NCI-H748 (cell line): ENCODE measurements around the gene ESYT2.

ENCODE experiments used
- DNase-seq: peaks from one replicate; lab custom pipeline; 2025; ENCODE audit not compliant: unreplicated experiment; lab: John Stamatoyannopoulos, UW

The ESYT2 gene

DNA sequence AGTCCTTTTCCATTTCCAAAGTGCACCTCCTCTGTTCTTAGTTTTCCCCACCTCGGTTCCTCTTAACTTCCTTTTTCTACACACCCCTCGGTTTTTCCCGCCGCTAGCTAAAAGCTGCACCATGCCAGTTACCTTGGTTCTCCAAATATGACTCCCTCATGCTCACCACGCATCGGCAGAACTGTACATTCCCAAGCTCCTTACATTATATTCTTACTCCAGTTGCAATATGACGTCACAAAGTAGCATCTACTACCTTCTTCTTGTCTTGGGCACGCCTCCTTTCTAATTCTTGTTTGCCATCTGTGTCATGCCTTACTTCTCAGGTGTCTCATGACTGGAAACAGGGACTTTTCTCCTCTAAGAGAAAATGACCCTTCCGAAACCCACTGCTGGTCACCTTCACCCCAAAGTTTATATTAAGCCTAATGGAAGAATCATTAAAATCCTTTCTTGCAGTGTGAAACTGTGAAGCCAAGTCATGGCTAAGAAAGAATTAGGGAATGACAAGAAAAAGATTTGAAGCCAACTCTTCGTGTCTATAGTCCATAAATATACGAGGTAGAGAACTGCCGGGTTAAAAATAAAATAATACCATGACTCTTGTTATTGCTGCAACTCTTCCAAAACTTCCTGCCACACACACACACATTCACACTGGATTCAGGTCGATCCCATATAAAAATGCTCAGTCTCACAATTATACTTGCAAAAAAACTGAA lies 1.7 kb downstream of the ESYT2 start:
- peak; percentile 22 for DNase-seq

DNA sequence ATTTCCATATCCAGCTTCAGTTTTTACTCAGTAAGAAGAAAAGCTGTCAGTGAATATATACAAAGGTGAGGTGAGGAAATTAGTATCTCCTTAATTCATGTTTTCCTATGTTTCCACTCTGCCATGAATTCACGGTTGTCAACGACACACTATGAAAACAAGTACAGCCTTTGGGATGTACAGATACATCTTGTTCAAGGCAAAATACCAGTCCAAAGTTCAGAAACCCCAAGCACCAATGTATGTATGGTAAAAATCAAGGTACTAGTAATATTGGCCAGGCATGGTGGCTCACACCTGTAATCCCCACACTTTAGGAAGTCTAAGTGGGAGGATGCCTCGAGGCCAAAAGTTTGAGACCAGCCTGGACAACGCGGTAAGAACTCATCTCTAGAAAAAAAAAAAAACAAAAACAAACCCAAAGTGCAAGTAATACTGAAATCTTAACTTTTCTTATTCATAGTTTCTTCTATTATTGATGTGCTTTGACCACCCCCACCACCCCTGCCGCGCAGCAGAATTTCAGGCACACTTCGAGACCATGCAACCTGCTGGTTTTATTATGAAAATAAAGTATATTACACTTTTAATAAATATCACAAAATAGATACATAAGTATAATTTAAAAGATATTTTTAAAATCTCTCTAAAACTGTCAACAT lies 3.5 kb downstream of the ESYT2 start:
- no peak for DNase-seq

DNA sequence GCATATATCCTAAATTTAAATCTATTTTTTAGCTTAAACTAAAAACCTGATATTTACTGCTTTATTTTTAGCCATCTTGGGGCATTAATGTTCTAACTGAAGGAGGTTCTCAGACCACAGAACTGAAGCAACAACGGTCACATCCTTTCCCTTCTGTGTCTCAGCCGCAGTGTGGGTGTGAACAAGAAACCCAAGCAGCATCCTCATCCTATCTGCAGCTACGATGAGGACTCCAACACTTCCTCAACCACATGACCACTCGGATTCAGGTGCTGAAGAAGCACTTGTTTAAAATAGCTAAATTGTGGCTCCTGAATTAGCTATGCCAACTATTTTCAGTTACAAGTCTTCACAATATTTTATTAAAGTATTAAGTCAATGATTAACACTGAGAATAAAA lies 5.3 kb downstream of the ESYT2 start:
- DNase-seq = no peak

DNA sequence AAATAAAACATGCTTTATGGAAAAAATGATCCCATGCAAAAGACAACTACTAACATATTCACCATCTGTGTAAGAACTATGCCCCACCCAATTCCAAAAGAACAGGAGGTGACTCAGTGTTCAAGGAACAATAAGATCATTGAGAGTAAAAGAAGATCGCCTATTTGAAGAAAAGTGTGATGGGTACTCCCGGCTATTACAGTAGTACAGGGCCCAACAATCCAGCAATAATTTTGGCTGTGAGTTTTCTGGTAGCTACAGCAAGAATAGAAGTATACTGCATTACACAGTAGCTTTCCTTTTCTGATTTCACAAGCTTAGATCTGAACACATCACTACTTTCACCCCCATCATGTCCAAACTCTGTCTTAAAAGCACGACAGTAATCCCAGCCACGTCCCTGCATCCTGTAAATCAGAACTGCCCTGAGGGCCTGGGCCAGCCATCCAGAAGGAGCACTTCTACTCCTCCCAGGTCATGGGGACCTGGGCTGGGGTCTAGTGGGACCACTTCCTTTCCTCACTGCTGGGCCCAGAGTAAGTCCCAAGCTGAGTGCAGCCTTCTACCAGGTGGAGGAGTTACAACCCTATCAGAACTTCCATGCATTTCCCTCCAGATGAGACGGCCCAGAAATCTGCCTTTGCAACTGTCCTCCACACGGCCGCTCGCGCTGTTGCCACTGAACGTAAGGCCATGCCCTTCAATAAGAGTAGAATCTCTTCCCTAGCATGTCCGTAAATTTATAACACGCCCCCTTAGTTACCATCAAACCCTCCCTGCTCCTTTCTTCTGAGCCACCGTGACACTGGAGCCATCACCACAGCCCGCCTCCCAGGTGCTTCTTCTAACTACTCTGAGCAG lies 7.9 kb downstream of the ESYT2 start:
- no peak for DNase-seq

DNA sequence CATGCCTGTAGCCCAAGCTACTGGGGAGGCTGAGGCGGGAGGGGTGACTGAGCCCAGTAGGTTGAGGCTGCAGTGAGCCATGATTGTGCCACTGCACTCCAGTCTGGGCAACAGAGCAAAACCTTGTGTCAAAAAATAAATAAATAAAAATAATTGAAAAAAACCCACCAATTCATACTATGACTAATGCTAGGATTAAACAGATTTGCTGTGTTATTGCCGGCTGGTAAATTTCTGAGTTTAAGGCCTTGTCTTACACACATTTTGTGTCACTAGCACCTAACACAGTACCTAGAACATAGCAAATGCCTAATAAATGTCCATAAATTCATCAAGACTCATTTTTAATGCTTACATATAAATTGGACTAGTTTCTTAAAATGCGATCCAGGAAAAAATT lies 8.7 kb downstream of the ESYT2 start:
- no peak for DNase-seq

DNA sequence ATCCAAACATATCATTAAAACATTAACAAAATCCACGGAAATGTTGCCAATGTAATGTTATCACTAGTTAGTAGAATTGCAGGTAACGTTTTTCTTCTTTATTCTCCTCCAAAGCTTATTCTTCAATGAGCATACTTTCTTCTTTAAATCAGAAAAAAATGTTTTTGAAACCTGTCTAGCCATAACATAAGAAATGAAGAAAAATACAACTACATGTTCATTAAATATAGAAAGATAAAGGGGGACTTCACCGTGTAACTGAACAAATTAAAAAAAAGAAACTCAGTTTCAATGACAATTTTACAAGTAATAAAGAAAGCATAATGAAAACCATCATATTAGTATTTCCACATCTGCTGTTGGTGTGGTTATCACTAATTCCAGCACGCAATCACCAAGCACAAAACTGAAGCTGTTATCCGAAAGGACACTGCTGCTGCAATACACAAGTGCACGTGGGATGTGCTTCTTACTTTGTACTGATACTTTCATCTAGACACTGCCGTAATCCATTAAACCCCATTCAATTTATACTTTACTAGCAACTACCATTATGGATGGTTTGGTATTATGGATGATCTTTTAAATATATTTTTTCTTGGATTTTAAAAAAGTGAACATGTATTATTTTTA lies 9.6 kb downstream of the ESYT2 start:
- no peak for DNase-seq

DNA sequence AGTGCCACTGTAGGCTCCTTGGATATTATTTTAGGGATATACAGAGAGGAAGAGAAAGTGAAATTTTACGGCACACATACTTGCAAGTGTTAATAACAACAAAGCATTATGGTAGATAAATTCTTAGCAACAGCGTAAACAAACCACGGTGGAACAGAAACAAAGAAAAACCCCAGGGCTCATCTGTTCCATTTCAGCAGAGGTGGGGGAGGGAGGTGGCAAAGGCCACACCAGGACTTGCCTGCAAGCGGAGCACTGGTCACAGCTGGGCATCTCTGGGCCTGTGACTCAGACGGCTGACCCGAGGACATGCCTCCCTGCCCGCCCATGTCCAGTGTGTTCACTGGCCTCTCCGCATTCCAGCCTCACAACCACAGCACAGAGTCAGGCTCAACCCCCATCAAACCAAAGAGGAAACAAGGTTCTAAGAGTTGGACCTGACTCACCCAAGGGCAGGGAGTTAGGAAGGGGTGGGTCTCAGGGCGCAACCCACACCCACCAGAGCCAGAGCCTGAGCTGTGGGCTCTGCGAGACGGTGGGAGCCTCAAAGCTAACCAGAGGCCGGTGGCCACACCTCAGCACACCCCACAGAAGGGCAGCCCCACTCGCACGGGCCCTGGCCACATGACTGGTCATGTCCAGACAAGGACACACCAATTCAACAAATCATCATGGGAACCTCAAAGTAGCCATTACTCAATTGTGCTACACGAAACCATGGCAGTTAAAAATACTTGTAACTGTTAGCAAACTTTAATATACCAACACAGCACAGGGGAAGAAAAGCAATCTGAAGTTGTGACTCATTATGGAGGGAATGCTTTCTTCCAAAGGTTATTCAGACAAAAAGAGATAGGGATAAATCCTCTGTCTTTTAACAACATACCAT lies 10.7 kb downstream of the ESYT2 start:
- DNase-seq = peak; percentile 58

DNA sequence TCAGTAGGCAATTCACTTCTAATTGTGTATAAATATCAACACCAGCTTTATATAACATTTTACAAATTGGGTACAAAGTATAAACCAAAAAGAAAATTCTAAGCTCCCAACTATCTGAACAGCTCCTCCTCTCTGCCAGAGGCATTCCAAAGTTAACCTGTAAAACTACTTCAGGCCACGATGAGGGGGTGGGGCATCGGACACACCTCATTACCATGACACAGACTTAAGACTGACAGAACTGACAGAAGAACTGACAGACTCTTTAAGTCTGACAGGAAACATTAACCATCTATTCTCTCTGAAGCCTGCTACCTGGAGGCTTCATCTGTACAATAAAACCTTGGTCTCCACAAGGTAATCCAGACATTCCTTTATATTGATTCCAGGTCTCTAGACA lies 12.3 kb downstream of the ESYT2 start:
- DNase-seq = no peak

DNA sequence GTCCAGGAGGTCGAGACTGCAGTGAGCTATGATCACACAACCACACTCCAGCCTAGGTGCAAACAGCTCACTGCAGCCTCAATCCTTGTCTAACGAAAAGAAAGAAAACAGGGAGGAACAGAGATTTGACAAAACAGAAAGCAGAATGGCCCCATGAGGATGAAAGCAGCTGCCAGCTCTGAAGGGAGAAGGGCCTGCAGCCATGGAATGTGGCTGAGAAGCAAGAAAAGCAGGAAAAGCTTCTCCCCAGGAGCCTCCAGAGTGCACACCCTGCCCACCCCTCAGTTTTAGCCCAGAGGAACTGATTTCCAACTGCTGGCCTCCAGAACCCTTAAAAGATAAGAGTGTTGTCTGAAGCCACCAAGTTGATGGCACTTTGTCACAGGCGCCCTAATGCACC lies 13.0 kb downstream of the ESYT2 start:
- DNase-seq = no peak

DNA sequence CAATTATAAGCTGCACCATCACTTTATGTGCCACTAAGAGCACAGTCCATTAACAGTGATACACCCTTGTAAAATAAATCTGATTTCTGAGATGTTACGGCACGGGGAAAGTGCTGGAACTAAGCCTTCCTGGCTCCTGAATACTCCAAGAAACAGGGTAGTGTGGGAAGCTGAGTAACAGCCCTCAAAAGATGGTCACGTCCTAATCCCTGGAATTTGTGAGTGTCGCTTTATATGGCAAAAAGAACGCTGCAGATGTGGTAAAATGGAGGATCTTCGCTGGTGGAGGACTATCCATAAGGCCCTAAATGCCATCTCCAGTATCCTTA lies 13.5 kb downstream of the ESYT2 start:
- DNase-seq = no peak

DNA sequence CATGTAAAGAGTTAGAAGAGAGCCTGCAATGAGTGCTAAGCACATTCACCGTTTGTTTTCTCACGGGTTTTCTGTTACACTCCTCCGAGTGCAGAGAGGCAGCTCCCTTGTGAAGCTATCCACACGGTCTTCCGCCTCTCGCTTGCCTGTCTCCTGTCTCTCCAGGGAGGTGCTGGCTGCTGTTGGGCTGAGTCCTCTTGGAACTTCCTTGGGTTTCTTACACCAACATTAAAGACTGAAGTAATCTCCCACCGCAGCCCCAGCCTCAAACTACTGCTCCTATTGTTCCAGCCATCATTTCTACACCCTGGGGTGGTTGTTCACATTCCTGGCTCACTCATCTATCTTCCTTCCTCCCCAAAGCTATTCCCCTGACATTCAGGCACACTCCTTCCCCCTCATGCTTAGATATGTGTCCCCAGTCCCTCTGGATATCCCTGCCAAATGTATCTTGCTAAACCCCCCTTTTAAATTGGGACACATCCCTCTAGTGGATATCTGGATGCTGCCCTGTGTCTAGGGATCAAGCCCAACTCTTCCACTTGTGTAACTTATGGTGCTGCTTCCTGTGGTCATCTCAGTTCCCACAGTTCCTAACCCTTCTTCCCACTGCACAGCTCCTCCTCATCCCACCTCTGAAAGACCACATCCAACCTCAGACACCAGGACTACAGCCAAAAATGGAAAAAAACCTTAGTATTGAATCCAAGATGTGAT lies 14.1 kb downstream of the ESYT2 start:
- peak; percentile 48 for DNase-seq

DNA sequence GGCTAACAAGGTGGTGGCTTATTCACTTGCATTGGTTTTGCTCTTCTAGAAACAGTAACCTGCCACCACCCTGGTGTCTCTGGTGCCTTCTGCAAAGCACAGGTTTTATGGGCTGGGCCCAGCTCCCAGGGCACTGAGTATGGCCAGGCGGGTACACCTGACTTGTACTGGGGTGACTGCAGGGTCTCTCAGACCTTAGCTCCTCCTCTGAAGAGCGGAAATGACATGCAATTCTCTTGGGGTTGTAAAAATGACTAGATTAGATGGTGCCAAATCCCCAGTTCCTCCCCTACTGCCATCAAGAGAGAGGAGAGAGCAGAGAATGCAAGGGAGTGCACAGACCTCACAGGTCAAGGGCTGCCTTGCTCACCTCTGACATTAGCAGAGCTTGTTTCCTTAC lies 14.7 kb downstream of the ESYT2 start:
- DNase-seq = no peak

DNA sequence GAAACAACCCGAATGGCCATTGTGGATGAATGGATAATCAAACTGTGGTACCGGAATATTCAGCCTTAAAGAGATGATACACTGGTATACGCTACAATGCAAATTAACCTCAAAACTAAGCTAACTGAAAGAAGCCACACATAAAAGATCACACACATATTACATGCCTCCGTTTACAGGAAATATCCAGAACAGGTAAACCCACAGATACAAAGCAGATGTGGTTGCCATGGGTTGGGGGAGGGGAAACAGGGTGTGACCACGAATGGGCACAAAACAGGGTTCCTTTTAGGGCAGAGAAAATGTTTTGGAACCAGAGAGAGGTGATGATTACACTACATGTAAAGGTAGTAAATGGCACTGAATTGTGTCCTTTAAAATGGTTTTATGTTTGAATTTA lies 16.6 kb downstream of the ESYT2 start:
- no peak for DNase-seq

DNA sequence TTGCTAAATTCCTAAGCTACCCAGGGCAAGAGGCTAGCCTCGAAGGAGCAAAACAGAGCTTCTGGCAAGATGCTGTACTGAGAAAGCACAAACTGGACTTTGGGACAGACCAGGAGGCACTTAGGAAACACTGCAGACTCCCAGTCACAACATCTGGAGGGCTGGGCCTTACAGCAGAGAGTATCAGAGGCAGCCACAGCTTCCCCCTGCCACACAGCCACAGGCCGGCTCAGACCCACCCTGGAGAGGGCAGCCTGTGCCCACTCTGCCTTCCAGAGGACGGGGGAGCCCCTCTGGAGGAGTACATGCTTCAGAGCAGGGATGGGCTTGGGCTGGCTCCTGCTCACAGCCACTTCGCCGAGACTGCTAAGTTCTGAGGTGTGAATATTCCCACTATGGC lies 17.4 kb downstream of the ESYT2 start:
- no peak for DNase-seq

DNA sequence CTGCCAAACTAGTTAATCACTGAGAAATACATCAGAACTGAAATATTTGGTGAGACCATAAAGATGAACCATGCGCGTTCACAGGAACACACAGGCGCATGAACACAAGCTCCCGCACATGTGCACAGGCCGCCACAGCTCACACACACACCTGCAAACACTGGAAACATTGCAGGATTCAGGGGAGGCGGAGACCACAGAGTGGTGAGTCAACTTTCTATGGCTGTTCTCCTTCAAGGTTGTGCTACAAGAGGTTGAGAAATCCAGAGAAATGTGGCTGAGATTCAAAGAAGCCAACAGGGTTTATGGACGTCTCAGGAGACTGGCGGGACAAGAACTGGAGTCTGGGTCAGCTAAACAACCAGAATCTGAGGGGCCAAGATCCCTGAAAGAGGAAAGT lies 17.8 kb downstream of the ESYT2 start:
- DNase-seq = no peak

DNA sequence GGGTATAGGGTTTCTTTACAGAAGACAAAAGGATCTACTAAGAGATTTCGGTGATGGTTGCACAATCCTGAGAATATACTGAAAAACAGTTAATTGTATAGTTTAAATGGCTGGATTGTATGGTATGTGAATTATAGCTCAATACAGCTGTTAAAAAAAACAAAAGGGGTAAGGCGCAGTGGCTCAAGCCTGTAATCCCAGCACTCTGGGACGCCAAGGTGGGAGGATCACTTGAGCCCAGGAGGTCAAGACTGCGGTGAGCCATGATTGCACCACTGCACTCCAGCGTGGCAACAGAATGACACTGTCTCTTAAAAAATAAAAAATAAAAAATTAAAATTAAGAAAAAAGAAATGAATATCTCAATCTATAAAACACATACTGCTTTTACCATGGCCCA lies 18.5 kb downstream of the ESYT2 start:
- no peak for DNase-seq

DNA sequence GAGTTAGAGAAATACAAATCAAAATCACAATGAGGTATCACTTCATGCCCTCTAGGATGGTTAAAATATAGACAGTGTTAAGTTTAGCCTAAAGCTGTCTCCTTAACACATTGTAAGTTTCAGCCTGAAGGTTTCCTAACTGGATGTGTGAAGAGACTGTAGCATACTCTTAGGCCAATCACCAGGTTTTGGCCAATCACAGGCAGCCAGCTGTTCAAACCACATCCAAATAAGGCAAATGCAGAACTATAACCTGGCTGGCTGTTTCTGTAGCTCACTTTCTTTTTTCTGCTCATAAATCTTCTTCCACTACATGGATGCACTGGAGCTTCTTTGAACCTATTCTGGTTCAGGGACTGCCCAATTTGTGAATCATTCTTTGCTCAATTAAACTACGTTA lies 19.7 kb downstream of the ESYT2 start:
- no peak for DNase-seq

DNA sequence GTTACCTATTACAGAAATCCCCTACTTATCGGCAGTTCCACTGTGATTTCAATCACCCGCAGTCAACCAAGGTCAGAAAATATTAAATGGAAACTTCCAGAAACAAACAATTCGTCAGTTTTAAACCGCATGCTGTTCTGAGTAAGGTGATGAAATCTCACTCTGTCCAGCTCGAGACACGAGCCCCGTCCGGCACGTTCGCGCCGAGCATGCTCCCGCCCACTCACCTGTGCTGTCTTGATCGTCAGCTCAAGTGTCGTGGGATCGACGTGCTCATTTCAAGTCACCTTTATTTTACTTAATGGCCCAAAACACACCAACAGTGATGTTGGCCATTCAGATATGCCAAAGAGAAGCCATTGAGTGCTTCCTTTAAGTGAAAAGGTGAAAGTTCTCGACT lies 21.2 kb downstream of the ESYT2 start:
- no peak for DNase-seq

DNA sequence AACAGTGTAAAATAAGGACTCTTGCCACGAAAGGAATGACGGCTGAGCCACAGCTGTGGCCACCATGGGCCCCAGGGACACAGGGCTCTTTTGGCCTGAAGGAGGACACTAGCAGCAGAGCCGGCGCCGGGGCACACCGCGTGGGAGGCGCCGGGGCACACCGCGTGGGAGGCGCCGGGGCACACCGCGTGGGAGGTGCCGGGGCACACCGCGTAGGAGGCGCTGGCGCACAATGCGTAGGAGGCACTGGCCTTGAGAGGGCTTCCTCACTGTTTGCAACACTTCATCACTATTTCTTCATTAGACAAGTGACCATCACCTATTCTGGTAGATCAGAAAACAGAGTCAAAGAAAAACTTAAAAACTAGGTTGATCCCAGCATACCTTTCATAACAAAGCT lies 23.4 kb downstream of the ESYT2 start:
- DNase-seq = no peak

DNA sequence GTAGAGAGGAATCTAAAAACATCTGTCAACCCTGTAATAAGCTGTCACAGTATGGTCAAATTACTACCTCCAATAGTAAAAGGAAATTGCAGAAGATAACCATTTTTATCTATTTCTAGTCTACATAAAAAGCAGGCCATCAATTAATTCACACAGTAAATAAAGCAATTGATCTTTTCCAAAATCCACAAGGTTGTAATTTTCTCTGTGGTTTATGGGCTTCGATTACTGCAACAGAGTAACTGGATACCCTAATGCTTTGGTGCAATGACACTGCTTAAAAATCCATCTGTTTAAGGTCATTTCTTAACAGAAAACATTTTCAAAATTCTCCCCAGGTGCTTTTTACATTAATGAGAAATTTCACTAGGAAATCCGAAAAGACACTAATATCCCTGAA lies 23.9 kb downstream of the ESYT2 start:
- DNase-seq = no peak
